PC-9 (cell line): ENCODE data around the gene CYP1A1. TPM values are rescaled to one million over a fixed set of nuclear protein-coding genes. Genes with fewer than 3 reads are reported as not detected.

ENCODE experiments used
- BruUV-seq: library from RNA; stranded (reverse); fragments of 400-500 nt; replicated peaks from 2 replicates; lab custom pipeline; 2021; lab: Mats Ljungman, UMichigan
- CTCF ChIA-PET: fragments of 300-600 bp; sonication (Branson Sonifier 250); formaldehyde crosslinking; loops from one replicate; lab custom pipeline; 2022; ENCODE audit warnings: antibody characterized with exemption; lab: Charles Lee
- POLR2A ChIA-PET: fragments of 300-600 bp; sonication (Branson Sonifier 250); formaldehyde crosslinking; loops from one replicate; lab custom pipeline; 2022; ENCODE audit warnings: antibody characterized with exemption; ENCODE audit not compliant: unreplicated experiment; lab: Charles Lee
- DNase-seq, 2 experiments: peaks; one replicate each; pipeline versions ENCODE4 v3.0.0 to v3.0.0-alpha.2; 2015 to 2022; ENCODE audit warnings: mixed read lengths in 1 of 2
- H2AFZ ChIP-seq: fragments of 200-600 bp; sonication (generic); 2 replicates; pipeline ENCODE4 v1.8.1; 2017; ENCODE audit warnings: antibody characterized with exemption
- H3F3A ChIP-seq: fragments of 200-600 bp; sonication (generic); 2 replicates; pipeline ENCODE4 v1.8.1; 2017; ENCODE audit warnings: antibody characterized with exemption, mild to moderate bottlenecking, low read depth; ENCODE audit not compliant: insufficient read depth
- H3K27ac ChIP-seq: fragments of 200-600 bp; sonication (generic); 2 replicates; pipeline ENCODE4 v1.6.1; 2016; ENCODE audit warnings: mixed run types
- H3K27me3 ChIP-seq: fragments of 200-600 bp; sonication (generic); 2 replicates; pipeline ENCODE4 v1.6.1; 2016; ENCODE audit warnings: low read depth, mixed run types; ENCODE audit not compliant: insufficient read depth
- H3K36me3 ChIP-seq: fragments of 200-600 bp; sonication (generic); 2 replicates; pipeline ENCODE4 v1.6.1; 2016; ENCODE audit warnings: low read depth, mixed run types
- H3K4me1 ChIP-seq: fragments of 200-600 bp; sonication (generic); replicated peaks from 2 replicates; pipeline ENCODE4 v1.6.1; 2016; ENCODE audit warnings: mixed run types; ENCODE audit not compliant: insufficient read depth
- H3K4me2 ChIP-seq: fragments of 200-600 bp; sonication (generic); 2 replicates; pipeline ENCODE4 v1.6.1; 2017; ENCODE audit warnings: mixed run types
- H3K4me3 ChIP-seq: fragments of 200-600 bp; sonication (generic); 2 replicates; pipeline ENCODE4 v1.6.1; 2016; ENCODE audit warnings: mixed run types
- H3K79me2 ChIP-seq: fragments of 200-600 bp; sonication (generic); 2 replicates; pipeline ENCODE4 v1.6.1; 2017; ENCODE audit warnings: low read depth, mixed run types
- H3K9me2 ChIP-seq: fragments of 200-600 bp; sonication (generic); 2 replicates; pipeline ENCODE4 v1.8.1; 2017; ENCODE audit warnings: mild to moderate bottlenecking; ENCODE audit not compliant: insufficient read depth
- H3K9me3 ChIP-seq: fragments of 200-600 bp; sonication (generic); 2 replicates; pipeline ENCODE4 v1.8.1; 2016; ENCODE audit warnings: low read depth; ENCODE audit not compliant: insufficient read depth
- H4K20me1 ChIP-seq: fragments of 200-600 bp; sonication (generic); 2 replicates; pipeline ENCODE4 v1.8.1; 2017; ENCODE audit not compliant: insufficient read depth
- CTCF ChIP-seq: fragments of 200-600 bp; sonication (generic); conservative IDR thresholded peaks from 2 replicates; pipeline ENCODE4 v1.6.1; 2017; ENCODE audit warnings: mixed run types, antibody characterized with exemption, mild to moderate bottlenecking, moderate library complexity
- EZH2 ChIP-seq: fragments of 200-600 bp; sonication (generic); IDR thresholded peaks from 2 replicates; pipeline ENCODE4 v1.8.0; 2017; ENCODE audit warnings: antibody characterized with exemption, low read depth
- intact Hi-C: fragments of 100-400 bp; cut with micrococcal nuclease; formaldehyde crosslinking; loops from one replicate; pipeline ENCODE4 v1.10.0; 2022; ENCODE audit not compliant: unreplicated experiment
- total RNA-seq: library from RNA; stranded (reverse); gene quantifications from 2 replicates; pipeline ENCODE4 v1.2.3, GENCODE V29; 2021

The CYP1A1 gene
- total RNA-seq, 1 experiment from 2014 or later, result 0.39 TPM

GRCh38 chr15:74710319-74711094 is 14.8 kb downstream of the CYP1A1 start:
- H3K4me1 ChIP-seq, result no peaks in the 10 kb centered on the region
- no peak overlapping the region for H3K4me2 ChIP-seq
- TF ChIP-seq EZH2, result no peak
- no peak for TF ChIP-seq CTCF
- H3K79me2 ChIP-seq, result no peaks in the 10 kb centered on the region
- no peak overlapping the region for H3K27ac ChIP-seq
- no peaks in the 10 kb centered on the region for H3K9me3 ChIP-seq
- no peak overlapping the region for H3K4me3 ChIP-seq
- no peaks in the 10 kb centered on the region; the same call in 1 of the 2 replicates for H3K27me3 ChIP-seq
- H3K36me3 ChIP-seq, result no peaks in the 10 kb centered on the region
- DNase-seq, result no peak
- ChIA-PET POLR2A (no interaction called here), CTCF (no interaction called here)
- 0 out of 2 replicates have a peak, but pooled peaks cover 5% of the 10 kb centered on the region for H3K9me2 ChIP-seq
- H2AFZ ChIP-seq, result no peak overlapping the region
- no peaks in the 10 kb centered on the region for H3F3A ChIP-seq
- intact Hi-C loops, result no loop called here
- no TSS peak for BruUV-seq
- no peaks in the 10 kb centered on the region for H4K20me1 ChIP-seq

GRCh38 chr15:74709892-74710291 is 15.4 kb downstream of the CYP1A1 start:
- Histone ChIP-seq H3K4me3 (no peak overlapping the region), H3K4me2 (no peak overlapping the region), H3K4me1 (no peaks in the 10 kb centered on the region), H3K79me2 (no peaks in the 10 kb centered on the region), H3F3A (no peaks in the 10 kb centered on the region), H2AFZ (no peak overlapping the region), H3K27me3 (no peaks in the 10 kb centered on the region; the same call in 1 of the 2 replicates), H3K27ac (no peak overlapping the region), H4K20me1 (no peaks in the 10 kb centered on the region), H3K9me2 (0 out of 2 replicates have a peak, but pooled peaks cover 5% of the 10 kb centered on the region), H3K36me3 (no peaks in the 10 kb centered on the region), H3K9me3 (no peaks in the 10 kb centered on the region)
- no peak for TF ChIP-seq CTCF
- TF ChIP-seq EZH2, result no peak
- intact Hi-C loops, result no loop called here
- no TSS peak for BruUV-seq
- CTCF ChIA-PET, result no interaction called here
- no peak for DNase-seq
- POLR2A ChIA-PET, result no interaction called here

- TF ChIP-seq EZH2, result no peak
- TF ChIP-seq CTCF, result no peak
- H3K36me3 ChIP-seq, result no peaks in the 10 kb centered on the region
- no peaks in the 10 kb centered on the region for H4K20me1 ChIP-seq
- H3K9me3 ChIP-seq, result no peaks in the 10 kb centered on the region
- no peaks in the 10 kb centered on the region; the same call in 1 of the 2 replicates for H3K27me3 ChIP-seq
- no peak overlapping the region for H3K27ac ChIP-seq
- 0 out of 2 replicates have a peak, but pooled peaks cover 5% of the 10 kb centered on the region for H3K9me2 ChIP-seq
- ChIA-PET CTCF (no interaction called here), POLR2A (no interaction called here)
- intact Hi-C loops, result no loop called here
- no peak overlapping the region for H2AFZ ChIP-seq
- no TSS peak for BruUV-seq
- H3K4me2 ChIP-seq, result no peak overlapping the region
- no peak overlapping the region for H3K4me3 ChIP-seq
- H3F3A ChIP-seq, result no peaks in the 10 kb centered on the region
- no peak for DNase-seq
- no peaks in the 10 kb centered on the region for H3K4me1 ChIP-seq
- H3K79me2 ChIP-seq, result no peaks in the 10 kb centered on the region
Measured at GRCh38 chr15:74709011-74709410, 16.3 kb downstream of the CYP1A1 start.
